Heart right ventricle (tissue), 16 donors: ENCODE data around the gene GRXCR1. TPM values are rescaled to one million over a fixed set of nuclear protein-coding genes. Genes with fewer than 3 reads are reported as not detected.

ENCODE experiments used
- ATAC-seq, 8 donors: fragments of 200-7000 bp; cut with Tn5 transposase; one replicate each; pipeline ENCODE4 v1.9.1; 2020; ENCODE audit warnings: mild to moderate bottlenecking in 8 of 8, moderate library complexity in 8 of 8, moderate number of reproducible peaks in 1 of 8
- DNase-seq, 2 donors: peaks; one replicate each; pipeline ENCODE4 v3.0.0-alpha.2; 2020
- H3K27ac ChIP-seq, 10 donors: fragments of 200-600 bp; sonication (generic) in 2 of 10; one replicate each; pipeline versions ENCODE4 v1.5.0 to v1.8.0; 2020 to 2022; ENCODE audit warnings: mild to moderate bottlenecking in 3 of 10
- H3K27me3 ChIP-seq, 7 donors: fragments of 200-600 bp; one replicate each; pipeline ENCODE4 v1.8.0; 2021 to 2022; ENCODE audit warnings: mild to moderate bottlenecking in 2 of 7
- H3K36me3 ChIP-seq, 9 donors: fragments of 200-600 bp; sonication (generic) in 1 of 9; one replicate each; pipeline versions ENCODE4 v1.5.0 to v1.8.0; 2020 to 2022; ENCODE audit warnings: mild to moderate bottlenecking in 2 of 9
- H3K4me1 ChIP-seq, 9 donors: fragments of 200-600 bp; sonication (generic) in 1 of 9; one replicate each; pipeline versions ENCODE4 v1.5.0 to v1.8.0; 2020 to 2022; ENCODE audit warnings: mild to moderate bottlenecking in 4 of 9
- H3K4me3 ChIP-seq, 10 donors: fragments of 200-600 bp; sonication (generic) in 2 of 10; one replicate each; pipeline versions ENCODE4 v1.5.0 to v1.8.0; 2020 to 2022; ENCODE audit warnings: mild to moderate bottlenecking in 7 of 10, moderate library complexity in 2 of 10
- H3K9me3 ChIP-seq, 11 donors: fragments of 200-600 bp in 10 of 11; sonication (generic) in 2 of 11; one replicate each; pipeline versions ENCODE4 v1.5.0 to v1.8.0; 2013 to 2022; ENCODE audit warnings: mild to moderate bottlenecking in 2 of 11, control low read depth in 1 of 11, moderate library complexity in 1 of 11
- WGBS, 2 donors: extraction: QIAGEN DNeasy Blood & Tissue Kit; methylation state at CpG; one replicate each; pipeline ENCODE4 v1.1.7; 2013; ENCODE audit warnings: inconsistent platforms in 1 of 2; 5-methylcytosine and 5-hydroxymethylcytosine counted together
- intact Hi-C, 10 donors: fragments of 100-400 bp; cut with DNase I; formaldehyde crosslinking; loops; one replicate each; pipeline versions ENCODE4 v1.11.1 to v1.14.2; 2022
- polyA plus RNA-seq, 2 donors: library from polyadenylated mRNA; stranded (reverse); fragments of 200-250 nt; gene quantifications; one replicate each; pipeline ENCODE4 v1.2.3, GENCODE V29; 2013
- total RNA-seq, 10 donors: library from RNA; stranded (reverse); fragmentation: NEBNext Ultra II Directional in 3 of 10; extraction: Animal tissue kit (Norgen Biotek cat#: 25700) in 3 of 10; gene quantifications; one replicate each; pipeline versions ENCODE4 v1.2.1 to v1.2.4, GENCODE V29; 2021 to 2023
- TF ChIP-seq, protein P1 (sequence below), 9 donors: fragments of 200-600 bp; sonication (generic) in 2 of 9; IDR thresholded peaks; one replicate each; pipeline versions ENCODE4 v1.5.0 to v1.8.0; 2021 to 2022; ENCODE audit warnings: antibody characterized with exemption in 9 of 9, mild to moderate bottlenecking in 5 of 9, moderate library complexity in 1 of 9
- donor health status: Arrhythmogenic right ventricular cardiomyopathy.
- donor health status: ischemic (EF 13 %, LVEDD 7.1; RV severe dilation, severe dysfunction).
- donor health status: healthy with polysubstance abuse.
- donor health status: DM: no; HTN: yes; CAD: no.
- donor health status: DM: no; HTN: no; CAD: no.
- donor health status: ischemic (EF 25% LVEDD 6.9; RV normal size, moderate dysfunction).
- donor health status: ischemic (EF 25% LVEDD 5.7; RV mildly dilated, moderate dysfunction).
- donor health status: healthy.
- donor health status: DM: yes; HTN: yes; CAD: no.
- donor health status: Ischemic cardiomyopathy.
- donor health status: ischemic (EF 35%, LVEDD 5.7; RV mildly dilated, moderate dysfunction).
- donor health status: nonischemic (EF 11% LVEDD 7.7; RV severe dilation, severe dysfunction).
- donor health status: DM: yes; HTN: yes; CAD: no.
- donor health status: PGD.
- donor health status: ischemic (EF 29% LVEDD 5.4; RV normal size, mild dysfunction).
- donor health status: nonischemic (EF 23%, LVEDD 6.1; RV moderate dilation, normal function).

GRXCR1 gene
- total and polyA plus RNA-seq, 12 donors = not detected

- TF ChIP-seq, protein P1, sequence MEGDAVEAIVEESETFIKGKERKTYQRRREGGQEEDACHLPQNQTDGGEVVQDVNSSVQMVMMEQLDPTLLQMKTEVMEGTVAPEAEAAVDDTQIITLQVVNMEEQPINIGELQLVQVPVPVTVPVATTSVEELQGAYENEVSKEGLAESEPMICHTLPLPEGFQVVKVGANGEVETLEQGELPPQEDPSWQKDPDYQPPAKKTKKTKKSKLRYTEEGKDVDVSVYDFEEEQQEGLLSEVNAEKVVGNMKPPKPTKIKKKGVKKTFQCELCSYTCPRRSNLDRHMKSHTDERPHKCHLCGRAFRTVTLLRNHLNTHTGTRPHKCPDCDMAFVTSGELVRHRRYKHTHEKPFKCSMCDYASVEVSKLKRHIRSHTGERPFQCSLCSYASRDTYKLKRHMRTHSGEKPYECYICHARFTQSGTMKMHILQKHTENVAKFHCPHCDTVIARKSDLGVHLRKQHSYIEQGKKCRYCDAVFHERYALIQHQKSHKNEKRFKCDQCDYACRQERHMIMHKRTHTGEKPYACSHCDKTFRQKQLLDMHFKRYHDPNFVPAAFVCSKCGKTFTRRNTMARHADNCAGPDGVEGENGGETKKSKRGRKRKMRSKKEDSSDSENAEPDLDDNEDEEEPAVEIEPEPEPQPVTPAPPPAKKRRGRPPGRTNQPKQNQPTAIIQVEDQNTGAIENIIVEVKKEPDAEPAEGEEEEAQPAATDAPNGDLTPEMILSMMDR (IDR thresholded peaks at IDR 0.05) = no peak
- ATAC-seq (no peak), DNase-seq (no peak)
- Histone ChIP-seq H3K27ac (no peak overlapping the region), H3K27me3 (no peaks in the 10 kb centered on the region), H3K4me1 (no peaks in the 10 kb centered on the region), H3K9me3 (peaks cover 0 to 11% (median 0%) of the 10 kb centered on the region in 11 donors), H3K4me3 (no peak overlapping the region), H3K36me3 (no peaks in the 10 kb centered on the region)
- intact Hi-C loops = no loop called here
- WGBS, 2 donors = 84% methylated on average over 5 of the region's 5 CpGs
Observed at GRCh38 chr4:42904986-42905385, 12.5 kb downstream of the GRXCR1 start.

DNA sequence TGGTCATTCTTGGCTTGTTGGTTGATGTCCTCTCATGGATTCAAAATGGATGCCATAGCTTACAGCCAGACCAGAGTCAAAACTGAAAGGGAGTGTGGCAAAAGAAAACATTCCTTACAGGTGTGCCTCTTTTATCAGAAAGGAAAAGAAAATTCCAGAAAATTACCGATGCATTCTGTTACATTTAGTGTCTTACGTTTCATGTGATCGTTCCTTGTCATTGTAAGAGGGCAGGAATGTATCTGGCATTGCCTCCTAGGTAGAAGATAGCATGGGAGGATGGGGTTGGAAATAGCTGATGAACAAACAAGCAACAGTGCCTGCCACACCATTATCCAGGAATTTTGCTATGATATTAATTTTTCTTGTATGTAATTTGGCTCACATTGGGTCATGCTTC, 13.1 kb downstream of the GRXCR1 start:
- intact Hi-C loops = no loop called here
- Histone ChIP-seq H3K27ac (no peak overlapping the region), H3K4me3 (no peak overlapping the region), H3K27me3 (no peaks in the 10 kb centered on the region), H3K9me3 (peaks cover 0 to 11% (median 0%) of the 10 kb centered on the region in 11 donors), H3K4me1 (no peaks in the 10 kb centered on the region), H3K36me3 (no peaks in the 10 kb centered on the region)
- WGBS, 2 donors = 89 to 92% methylated on average over 3 of the region's 3 CpGs
- ATAC-seq = no peak
- no peak for DNase-seq
- TF ChIP-seq, protein P1 (IDR thresholded peaks at IDR 0.05) = no peak

DNA sequence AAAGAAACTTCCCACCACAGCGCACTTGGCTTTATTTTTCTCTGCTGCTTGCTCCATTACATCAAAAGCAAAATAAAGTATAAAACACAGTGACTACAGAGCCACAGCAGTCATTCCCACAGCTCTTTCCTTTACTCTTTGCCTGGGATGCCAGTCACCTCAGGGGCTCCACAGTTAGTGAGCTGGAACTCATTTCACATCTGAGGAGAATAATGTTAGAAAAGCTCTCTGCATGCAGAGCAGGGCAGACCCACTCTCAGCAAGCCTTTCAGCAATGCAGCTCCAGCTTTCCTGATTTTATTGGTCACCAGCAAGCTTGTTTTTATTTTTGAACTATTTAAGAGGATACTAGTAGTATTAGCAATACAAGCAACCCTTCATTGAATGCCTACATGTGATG, 13.8 kb downstream of the GRXCR1 start:
- H3K27ac ChIP-seq = no peak overlapping the region
- H3K4me1 ChIP-seq = no peaks in the 10 kb centered on the region
- TF ChIP-seq, protein P1 (IDR thresholded peaks at IDR 0.05) = no peak
- intact Hi-C loops = no loop called here
- no peaks in the 10 kb centered on the region for H3K27me3 ChIP-seq
- no peak overlapping the region for H3K4me3 ChIP-seq
- H3K36me3 ChIP-seq = no peaks in the 10 kb centered on the region
- WGBS, 2 donors = 88 to 91% methylated on average over 1 of the region's 1 CpG
- DNase-seq (no peak), ATAC-seq (no peak)
- H3K9me3 ChIP-seq = peaks cover 0 to 4% (median 0%) of the 10 kb centered on the region in 11 donors

DNA sequence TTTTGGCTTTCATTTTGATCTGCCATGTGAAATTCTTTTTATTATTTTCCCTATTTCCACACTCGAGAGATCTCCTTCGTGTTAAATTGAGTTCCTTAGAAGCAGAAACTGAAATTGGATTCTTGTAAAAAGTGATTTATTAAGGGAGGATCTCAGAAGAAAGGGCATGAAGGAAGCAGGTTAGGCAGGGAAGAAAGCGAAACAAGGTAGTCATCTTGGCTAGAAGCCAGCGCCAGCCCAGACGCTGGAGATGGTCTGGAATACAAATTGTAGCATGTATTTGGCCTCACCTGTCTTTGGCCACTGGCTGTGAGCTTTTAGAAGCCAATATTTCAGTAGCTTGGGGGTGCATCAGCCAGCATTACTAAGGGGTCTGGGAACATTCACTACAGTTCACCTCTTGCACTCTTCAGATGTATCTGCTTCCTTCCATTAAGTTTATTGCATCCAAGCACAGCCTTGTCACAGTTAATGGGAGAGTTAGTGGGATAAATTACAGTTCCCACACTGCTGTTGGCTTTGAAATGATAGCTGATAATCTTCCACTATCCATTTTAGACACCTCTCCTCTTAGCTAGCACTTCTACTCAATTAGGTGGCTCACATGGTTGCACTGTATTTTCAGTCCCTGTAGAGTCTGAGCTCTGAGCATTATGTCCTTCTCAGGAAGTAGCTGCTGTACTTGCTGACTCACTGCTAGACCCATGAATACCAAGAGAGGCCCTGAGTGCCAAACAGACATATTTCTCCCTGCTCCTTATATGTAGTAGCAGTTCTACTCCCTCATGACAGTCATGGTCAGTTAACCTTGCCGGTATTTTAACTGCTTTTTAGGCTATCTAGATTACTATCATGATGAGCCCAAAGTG, 14.6 kb downstream of the GRXCR1 start:
- DNase-seq = no peak
- Histone ChIP-seq H3K27me3 (no peaks in the 10 kb centered on the region), H3K4me3 (no peak overlapping the region), H3K9me3 (no peaks in the 10 kb centered on the region), H3K27ac (no peak overlapping the region), H3K4me1 (no peaks in the 10 kb centered on the region), H3K36me3 (no peaks in the 10 kb centered on the region)
- WGBS, 2 donors = 81 to 83% methylated on average over 6 of the region's 6 CpGs
- no peak for ATAC-seq
- TF ChIP-seq, protein P1 (IDR thresholded peaks at IDR 0.05) = no peak
- intact Hi-C loops = no loop called here
